ENCODE measurements around the gene LASP1.
A peak's percentile ranks its signal among the peaks of the same experiment; 100 is the strongest.

LASP1 gene

GRCh38 chr17:38889745-38890409, 20.0 kb downstream of the LASP1 start:
- no peak for DNase-seq

GRCh38 chr17:38890410-38890746, 20.5 kb downstream of the LASP1 start:
- no peak for DNase-seq

DNA sequence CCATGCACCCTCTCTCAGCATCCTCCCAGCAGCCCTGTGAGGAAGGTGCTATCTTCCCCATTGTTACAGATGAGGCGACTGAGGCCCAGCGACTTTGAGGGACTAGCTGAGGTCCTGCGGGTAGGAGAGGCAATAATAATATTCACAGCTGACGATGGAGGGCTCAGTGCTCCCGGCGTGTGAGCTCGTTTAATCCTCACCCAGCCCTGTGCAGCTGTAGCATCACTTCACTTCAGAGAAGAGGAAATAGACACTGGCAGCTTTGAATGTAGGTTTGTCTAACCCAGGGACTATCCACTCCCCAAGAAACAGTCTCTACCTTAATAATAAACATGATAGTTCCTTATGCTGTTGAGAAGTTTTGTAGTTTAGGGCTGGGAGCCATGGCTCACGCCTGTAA, 21.6 kb downstream of the LASP1 start:
- no peak for DNase-seq

GRCh38 chr17:38892083-38892482, 22.2 kb downstream of the LASP1 start:
- no peak for DNase-seq

DNA sequence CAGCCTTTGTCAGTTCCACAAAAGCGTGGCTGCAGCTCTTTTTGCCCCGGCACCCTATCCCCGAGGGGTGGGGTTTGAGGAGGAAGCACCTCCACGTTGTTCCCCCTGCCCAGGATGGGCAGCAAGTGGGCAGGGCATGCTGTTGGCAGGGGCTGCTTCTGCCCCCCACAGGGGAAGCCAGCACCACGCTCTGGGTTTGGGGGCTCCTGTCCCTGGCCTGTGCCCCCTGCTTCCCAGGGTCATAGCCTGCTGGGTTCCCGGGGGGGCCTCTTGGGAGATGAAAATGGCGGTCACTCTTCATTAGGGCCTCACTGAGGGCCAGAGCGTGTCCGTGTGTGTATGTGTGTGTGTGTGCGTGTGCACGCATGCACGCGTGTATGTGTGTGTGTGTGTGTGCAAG, 22.8 kb downstream of the LASP1 start:
- DNase-seq = no peak

GRCh38 chr17:38893113-38893512, 23.3 kb downstream of the LASP1 start:
- no peak for DNase-seq

GRCh38 chr17:38893607-38894006, 23.7 kb downstream of the LASP1 start:
- DNase-seq = no peak

DNA sequence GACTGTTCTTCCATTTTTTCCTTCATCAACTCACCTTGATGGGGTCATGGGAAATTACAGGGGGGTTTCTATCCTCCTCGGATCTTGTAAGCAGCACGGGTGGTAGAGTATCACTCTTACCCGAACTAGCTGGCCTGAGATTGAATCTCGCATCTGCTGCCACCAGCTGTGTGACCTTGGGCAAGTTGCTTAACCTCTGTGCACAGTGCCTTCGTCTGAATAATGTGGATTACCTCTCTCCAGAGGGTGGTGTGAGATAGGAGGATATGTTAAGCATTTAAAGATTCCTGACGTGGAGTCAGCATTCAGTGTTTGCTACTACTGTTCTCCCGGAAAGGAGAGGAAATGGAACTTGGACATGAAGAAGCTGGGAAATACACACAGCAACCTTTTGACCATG, 24.4 kb downstream of the LASP1 start:
- DNase-seq = no peak

DNA sequence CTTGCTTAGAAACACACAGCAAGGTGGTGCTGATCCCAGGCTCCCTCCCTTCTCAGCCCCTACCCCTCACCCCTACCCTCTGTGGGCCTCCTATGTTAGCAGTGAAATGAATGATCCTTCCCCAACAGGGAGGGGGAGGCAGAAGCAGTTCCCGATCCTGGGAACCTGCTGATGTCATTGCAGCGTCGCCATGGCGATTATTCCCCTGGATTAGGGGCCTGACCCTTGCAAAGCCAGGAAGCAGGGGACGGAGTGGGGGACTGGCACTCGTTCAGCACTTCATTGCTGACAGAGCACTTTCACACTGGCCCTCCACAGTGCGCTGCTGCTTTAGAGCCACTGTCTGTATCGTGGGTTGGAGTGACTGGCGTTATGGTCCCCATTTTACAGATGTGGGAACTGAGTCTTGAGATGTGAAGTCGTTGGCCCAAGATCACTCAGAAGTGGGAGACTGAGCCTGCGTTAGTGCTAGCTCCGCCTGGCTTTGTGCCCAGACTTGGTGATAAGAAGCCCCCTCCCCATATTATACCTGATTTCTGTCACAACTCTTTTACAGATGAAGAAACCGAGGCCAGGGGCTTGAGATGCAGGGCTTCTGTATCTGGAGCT, 26.6 kb downstream of the LASP1 start:
- no peak for DNase-seq

DNA sequence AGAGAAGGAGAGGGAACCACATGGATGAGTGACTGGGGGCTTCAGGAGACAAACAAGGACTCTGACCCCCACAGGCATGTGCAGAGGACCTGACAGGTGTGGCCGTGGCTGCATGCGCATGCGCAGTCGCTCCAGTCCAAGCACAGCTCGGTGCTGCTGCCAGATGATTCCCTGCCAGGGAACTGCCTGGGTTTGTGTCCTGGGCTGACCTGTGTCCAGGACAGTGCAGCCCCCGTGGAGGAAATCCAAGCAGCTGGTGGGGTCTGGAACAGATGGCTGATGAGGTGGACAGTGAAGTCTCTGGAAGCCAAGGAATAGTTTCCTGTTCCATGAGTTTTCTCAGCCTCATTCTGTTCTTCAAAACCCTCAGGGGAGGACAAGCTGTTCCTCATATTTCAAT, 27.3 kb downstream of the LASP1 start:
- no peak for DNase-seq

- DNase-seq = no peak
Observed at GRCh38 chr17:38897671-38898290, 27.9 kb downstream of the LASP1 start.

- no peak for DNase-seq
Observed at GRCh38 chr17:38898291-38898679, 28.4 kb downstream of the LASP1 start.

GRCh38 chr17:38898812-38899348, 29.0 kb downstream of the LASP1 start:
- DNase-seq = peak; percentile 77

DNA sequence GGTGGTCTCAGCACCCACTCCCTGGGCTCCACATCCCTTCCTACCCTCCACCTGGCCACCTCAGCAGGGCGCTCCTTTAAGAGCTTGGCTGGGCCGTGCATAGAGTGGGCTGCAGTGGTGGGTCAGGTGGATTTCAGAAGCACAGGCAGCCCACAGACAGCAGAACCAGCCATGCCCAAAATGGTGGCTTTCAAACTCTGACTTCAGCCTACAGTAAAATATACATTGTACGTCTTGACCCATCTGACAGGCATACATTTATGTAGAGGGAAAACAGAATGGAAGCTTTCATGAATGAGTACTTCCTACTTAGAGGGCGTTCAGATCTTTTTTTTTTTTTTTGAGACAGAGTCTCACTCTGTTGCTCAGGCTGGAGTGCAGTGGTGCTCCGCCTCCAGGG, 29.6 kb downstream of the LASP1 start:
- no peak for DNase-seq

GRCh38 chr17:38900978-38901656, 31.3 kb downstream of the LASP1 start:
- DNase-seq = no peak

- DNase-seq = no peak
Observed at GRCh38 chr17:38903404-38903803, 33.5 kb downstream of the LASP1 start.

DNA sequence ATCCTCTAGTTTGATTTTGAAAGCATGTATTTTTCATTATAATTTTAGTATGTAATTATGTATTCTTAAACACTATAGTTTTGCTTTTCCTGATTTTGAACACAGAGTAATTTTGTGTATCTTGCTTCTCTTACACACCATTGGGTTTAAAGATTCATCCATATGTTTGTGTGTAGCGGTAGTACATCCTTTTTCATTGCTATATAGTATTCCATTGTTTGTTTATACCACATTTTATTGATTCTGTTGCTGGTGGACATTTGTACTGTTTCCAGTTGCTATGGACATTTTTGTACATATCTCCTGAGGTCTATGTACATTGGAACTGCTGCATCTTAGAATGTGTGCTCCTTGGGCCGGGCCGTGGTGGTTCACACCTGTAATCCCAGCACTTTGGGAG, 35.0 kb downstream of the LASP1 start:
- DNase-seq = no peak

- DNase-seq = no peak
Observed at GRCh38 chr17:38905375-38905774, 35.5 kb downstream of the LASP1 start.

- no peak for DNase-seq
Observed at GRCh38 chr17:38906460-38907228, 36.8 kb downstream of the LASP1 start.

- no peak for DNase-seq
Observed at GRCh38 chr17:38907930-38908675, 38.2 kb downstream of the LASP1 start.

GRCh38 chr17:38908676-38909181, 38.9 kb downstream of the LASP1 start:
- no peak for DNase-seq

DNA sequence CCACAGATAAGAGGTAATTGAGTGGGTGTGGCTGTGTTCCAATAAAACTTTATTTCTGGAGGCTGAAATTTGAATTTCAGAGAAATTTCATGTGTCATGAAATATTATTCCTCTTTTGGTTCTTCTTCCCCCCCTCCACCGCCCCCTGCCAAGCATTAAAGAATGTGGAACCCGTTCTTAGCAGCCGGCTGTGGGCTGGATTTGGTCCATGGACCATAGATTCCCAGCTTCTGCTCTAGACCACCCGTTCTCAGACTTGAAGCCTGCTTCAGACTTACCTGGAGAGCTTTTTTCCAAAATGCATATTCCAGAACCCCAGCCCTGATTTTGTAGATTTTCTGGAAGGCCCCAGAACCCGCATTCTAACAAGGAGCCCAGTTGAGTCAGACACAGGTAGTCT, 40.5 kb downstream of the LASP1 start:
- DNase-seq = no peak

Measured in effector CD4-positive, alpha-beta T cell (primary cell).